ENCODE results near the gene OR2AE1.
A peak's percentile ranks its signal among the peaks of the same experiment; 100 is the strongest.

OR2AE1 gene

GRCh38 chr7:99863847-99864440 lies 12.9 kb downstream of the OR2AE1 start:
- DNase-seq (ENCODE audit: insufficient read length, low spot score) (no peak), FAIRE-seq (no peak)
- no peak for TF ChIP-seq SPI1 (IDR thresholded peaks at IDR 0.05; ENCODE audit: low read depth, low read length)
- no peak for TF ChIP-seq POLR2A (IDR thresholded peaks at IDR 0.05; ENCODE audit: low read depth, low read length)
- no peak for TF ChIP-seq TAF1 (IDR thresholded peaks at IDR 0.05; ENCODE audit: low read depth, low read length)
- no peak for TF ChIP-seq POU2F2 (IDR thresholded peaks at IDR 0.05; ENCODE audit: low read depth, low read length)
- no peak for TF ChIP-seq POLR2AphosphoS5 (IDR thresholded peaks at IDR 0.05; ENCODE audit: low read depth, low read length)
- no peak for TF ChIP-seq PAX5 (IDR thresholded peaks at IDR 0.05; ENCODE audit: insufficient read depth, low read length, severe bottlenecking)

- TF ChIP-seq POLR2AphosphoS5 (IDR thresholded peaks at IDR 0.05; ENCODE audit: low read depth, low read length), result no peak
- TF ChIP-seq TAF1 (IDR thresholded peaks at IDR 0.05; ENCODE audit: low read depth, low read length), result no peak
- no peak for TF ChIP-seq PAX5 (IDR thresholded peaks at IDR 0.05; ENCODE audit: insufficient read depth, low read length, severe bottlenecking)
- no peak for TF ChIP-seq POLR2A (IDR thresholded peaks at IDR 0.05; ENCODE audit: low read depth, low read length)
- TF ChIP-seq SPI1 (IDR thresholded peaks at IDR 0.05; ENCODE audit: low read depth, low read length), result no peak
- TF ChIP-seq POU2F2 (IDR thresholded peaks at IDR 0.05; ENCODE audit: low read depth, low read length), result no peak
- FAIRE-seq, result no peak
- DNase-seq (ENCODE audit: insufficient read length, low spot score), result no peak
These were observed 16.3 kb downstream of the OR2AE1 start for GRCh38 chr7:99860281-99861127.

- no peak for FAIRE-seq
- TF ChIP-seq POU2F2 (IDR thresholded peaks at IDR 0.05; ENCODE audit: low read depth, low read length), result no peak
- TF ChIP-seq POLR2A (IDR thresholded peaks at IDR 0.05; ENCODE audit: low read depth, low read length), result no peak
- no peak for TF ChIP-seq SPI1 (IDR thresholded peaks at IDR 0.05; ENCODE audit: low read depth, low read length)
- no peak for TF ChIP-seq PAX5 (IDR thresholded peaks at IDR 0.05; ENCODE audit: insufficient read depth, low read length, severe bottlenecking)
- no peak for TF ChIP-seq POLR2AphosphoS5 (IDR thresholded peaks at IDR 0.05; ENCODE audit: low read depth, low read length)
These were observed 21.6 kb downstream of the OR2AE1 start for GRCh38 chr7:99855236-99855635.

GRCh38 chr7:99848420-99849216 lies 28.2 kb downstream of the OR2AE1 start:
- DNase-seq (ENCODE audit: insufficient read length, low spot score) (no peak), FAIRE-seq (no peak)
- TF ChIP-seq POU2F2 (IDR thresholded peaks at IDR 0.05; ENCODE audit: low read depth, low read length), result no peak
- TF ChIP-seq POLR2AphosphoS5 (IDR thresholded peaks at IDR 0.05; ENCODE audit: low read depth, low read length), result no peak
- no peak for TF ChIP-seq TAF1 (IDR thresholded peaks at IDR 0.05; ENCODE audit: low read depth, low read length)
- no peak for TF ChIP-seq POLR2A (IDR thresholded peaks at IDR 0.05; ENCODE audit: low read depth, low read length)
- no peak for TF ChIP-seq PAX5 (IDR thresholded peaks at IDR 0.05; ENCODE audit: insufficient read depth, low read length, severe bottlenecking)
- TF ChIP-seq SPI1 (IDR thresholded peaks at IDR 0.05; ENCODE audit: low read depth, low read length), result no peak

More at GRCh38 chr7:99855236-99855635, 21.6 kb downstream of the OR2AE1 start:
- no peak for DNase-seq (ENCODE audit: insufficient read length, low spot score)

GRCh38 chr7:99844328-99844727 lies 32.5 kb downstream of the OR2AE1 start:
- FAIRE-seq, result peak; percentile 52
- TF ChIP-seq POLR2A (IDR thresholded peaks at IDR 0.05; ENCODE audit: low read depth, low read length) (no peak), PAX5 (IDR thresholded peaks at IDR 0.05; ENCODE audit: insufficient read depth, low read length, severe bottlenecking) (no peak), POLR2AphosphoS5 (IDR thresholded peaks at IDR 0.05; ENCODE audit: low read depth, low read length) (no peak), POU2F2 (IDR thresholded peaks at IDR 0.05; ENCODE audit: low read depth, low read length) (no peak), SPI1 (IDR thresholded peaks at IDR 0.05; ENCODE audit: low read depth, low read length) (no peak), TAF1 (IDR thresholded peaks at IDR 0.05; ENCODE audit: low read depth, low read length) (no peak)
- DNase-seq (ENCODE audit: insufficient read length, low spot score), result no peak

- FAIRE-seq (no peak), DNase-seq (ENCODE audit: insufficient read length, low spot score) (no peak)
- no peak for TF ChIP-seq POU2F2 (IDR thresholded peaks at IDR 0.05; ENCODE audit: low read depth, low read length)
- TF ChIP-seq POLR2A (IDR thresholded peaks at IDR 0.05; ENCODE audit: low read depth, low read length), result no peak
- no peak for TF ChIP-seq PAX5 (IDR thresholded peaks at IDR 0.05; ENCODE audit: insufficient read depth, low read length, severe bottlenecking)
- no peak for TF ChIP-seq TAF1 (IDR thresholded peaks at IDR 0.05; ENCODE audit: low read depth, low read length)
- TF ChIP-seq POLR2AphosphoS5 (IDR thresholded peaks at IDR 0.05; ENCODE audit: low read depth, low read length), result no peak
- TF ChIP-seq SPI1 (IDR thresholded peaks at IDR 0.05; ENCODE audit: low read depth, low read length), result no peak
These were observed 33.0 kb downstream of the OR2AE1 start for GRCh38 chr7:99843808-99844207.

- TF ChIP-seq POU2F2 (IDR thresholded peaks at IDR 0.05; ENCODE audit: low read depth, low read length) (no peak), PAX5 (IDR thresholded peaks at IDR 0.05; ENCODE audit: insufficient read depth, low read length, severe bottlenecking) (no peak), POLR2A (IDR thresholded peaks at IDR 0.05; ENCODE audit: low read depth, low read length) (no peak), POLR2AphosphoS5 (IDR thresholded peaks at IDR 0.05; ENCODE audit: low read depth, low read length) (no peak), TAF1 (IDR thresholded peaks at IDR 0.05; ENCODE audit: low read depth, low read length) (no peak), SPI1 (IDR thresholded peaks at IDR 0.05; ENCODE audit: low read depth, low read length) (no peak)
- no peak for FAIRE-seq
- DNase-seq (ENCODE audit: insufficient read length, low spot score), result no peak
These were observed 33.9 kb downstream of the OR2AE1 start for GRCh38 chr7:99842926-99843325.

GRCh38 chr7:99840136-99840869 lies 36.5 kb downstream of the OR2AE1 start:
- TF ChIP-seq POU2F2 (IDR thresholded peaks at IDR 0.05; ENCODE audit: low read depth, low read length) (no peak), SPI1 (IDR thresholded peaks at IDR 0.05; ENCODE audit: low read depth, low read length) (no peak), TAF1 (IDR thresholded peaks at IDR 0.05; ENCODE audit: low read depth, low read length) (no peak), POLR2AphosphoS5 (IDR thresholded peaks at IDR 0.05; ENCODE audit: low read depth, low read length) (no peak), POLR2A (IDR thresholded peaks at IDR 0.05; ENCODE audit: low read depth, low read length) (no peak), PAX5 (IDR thresholded peaks at IDR 0.05; ENCODE audit: insufficient read depth, low read length, severe bottlenecking) (no peak)
- DNase-seq (ENCODE audit: insufficient read length, low spot score) (no peak), FAIRE-seq (no peak)
